Uterus (tissue), 2 donors: ENCODE data around the gene C1orf50.

ENCODE experiments used
- CTCF ChIP-seq, 4 experiments: fragments of 200-600 bp in 2 of 4; fragments of 450-650 bp in 2 of 4; sonication (generic) in 2 of 4; IDR thresholded peaks; one replicate each; pipeline ENCODE4 v1.5.1; 2016 to 2019; ENCODE audit warnings: antibody characterized with exemption in 4 of 4, mild to moderate bottlenecking in 2 of 4, moderate library complexity in 1 of 4
- POLR2A ChIP-seq, 2 donors: fragments of 450-650 bp; IDR thresholded peaks; one replicate each; pipeline ENCODE4 v1.6.1; 2016; ENCODE audit warnings: antibody characterized with exemption in 2 of 2, mild to moderate bottlenecking in 1 of 2, moderate library complexity in 1 of 2

GRCh38 chr1:42723511-42723910 lies 43.5 kb upstream of the C1orf50 start:
- TF ChIP-seq CTCF (IDR thresholded peaks at IDR 0.05) (no peak), POLR2A (IDR thresholded peaks at IDR 0.05) (no peak)
